ENCODE measurements around the gene ERICH6.
"Not testable (repeated sequence)": the region's sequence is repeated elsewhere in the genome, so short reads cannot be mapped to it uniquely, and the experiment has no call there.

ERICH6 gene

DNA sequence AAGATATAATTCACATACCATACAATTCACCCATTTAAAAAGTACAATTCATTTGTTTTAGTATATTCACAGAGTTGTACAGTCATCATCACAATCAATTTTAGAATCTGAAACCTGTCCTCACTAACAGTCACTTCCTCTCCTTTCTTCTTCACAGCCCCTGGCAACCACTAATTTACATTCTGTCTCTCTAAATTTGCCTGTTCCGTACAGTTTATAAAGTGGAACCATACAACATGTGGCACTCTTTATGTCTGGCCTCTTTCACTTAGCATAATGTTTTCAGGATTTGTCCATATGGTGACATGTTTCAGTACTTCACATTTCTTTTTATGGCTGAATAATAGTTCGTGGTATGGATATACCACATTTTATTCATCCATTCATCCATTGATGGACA, 22.7 kb downstream of the ERICH6 start:
- DNase-seq, result no peak

DNA sequence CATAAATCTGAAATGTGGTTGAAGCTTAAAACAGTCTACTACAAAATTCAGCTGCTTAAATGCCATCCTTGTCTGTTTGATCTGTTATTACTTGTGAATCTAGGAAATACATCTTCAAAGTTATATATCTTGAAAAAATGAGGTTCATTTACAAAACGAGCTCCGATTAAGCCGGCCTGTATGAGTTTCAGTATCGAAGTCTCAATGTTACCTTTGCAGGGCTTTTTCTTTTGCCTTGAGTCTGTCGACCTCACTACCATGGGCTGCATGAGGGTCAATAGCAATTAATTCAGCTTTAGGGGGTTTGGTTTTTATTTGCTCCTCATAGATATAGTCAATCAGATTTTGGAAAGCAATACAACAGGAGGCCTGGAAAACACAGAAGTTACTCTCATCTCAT, 23.2 kb downstream of the ERICH6 start:
- DNase-seq, result no peak

DNA sequence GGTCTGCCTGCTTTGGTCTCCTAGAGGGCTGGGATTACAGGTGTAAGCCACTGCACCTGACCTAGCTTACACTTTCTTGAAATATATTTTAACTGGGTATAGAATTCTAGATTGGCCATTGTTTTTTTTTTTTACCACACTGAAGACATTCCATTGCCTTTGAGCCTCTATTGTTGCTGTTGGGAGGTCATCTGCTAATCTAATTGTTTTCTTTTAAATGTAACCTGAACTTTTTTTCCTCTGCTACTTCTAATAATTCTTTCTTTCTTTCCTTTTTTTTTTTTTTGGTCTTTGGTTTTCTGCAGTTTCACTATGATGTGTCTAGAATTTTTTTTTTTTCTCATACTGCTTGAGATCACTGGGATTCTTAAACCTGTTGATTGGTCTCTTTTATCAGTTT, 28.1 kb downstream of the ERICH6 start:
- no peak for DNase-seq

DNA sequence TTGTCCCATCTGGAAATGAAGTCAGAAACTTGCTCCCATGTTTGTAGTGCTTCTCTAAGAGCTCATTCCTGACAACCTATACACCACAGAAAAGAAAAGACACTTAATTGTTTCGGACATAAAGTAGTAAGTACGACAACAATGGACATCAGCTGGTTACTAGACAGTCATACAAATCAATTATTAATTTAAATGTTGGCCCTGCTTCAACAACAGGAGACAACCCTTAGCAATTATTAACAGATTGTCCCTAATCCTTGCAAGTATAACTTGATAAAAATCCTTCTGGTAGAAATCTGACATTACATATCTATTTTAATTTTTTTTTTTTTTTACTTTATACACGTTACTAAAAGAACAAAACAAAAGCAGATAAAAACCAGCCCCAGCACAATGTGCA, 29.8 kb downstream of the ERICH6 start:
- no peak for DNase-seq

DNA sequence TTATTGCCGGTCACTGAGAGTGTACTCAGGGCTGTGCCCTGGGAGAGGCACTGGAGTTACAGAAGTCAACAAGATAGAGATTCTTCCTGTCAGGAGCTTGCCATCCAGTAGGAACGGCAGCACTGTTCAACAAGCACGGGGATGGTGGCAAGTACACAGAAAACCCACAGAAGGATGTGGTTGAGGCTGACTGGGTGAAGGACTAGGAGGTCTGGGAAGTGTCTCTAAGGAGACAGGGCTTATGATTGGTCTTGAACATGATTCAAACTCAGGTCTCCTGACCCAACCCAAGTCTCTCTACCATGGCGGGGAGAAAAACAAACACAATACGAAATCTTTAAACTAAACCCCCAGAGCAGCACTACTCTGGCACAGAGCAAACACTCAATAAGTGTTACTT, 37.6 kb downstream of the ERICH6 start:
- DNase-seq, result no peak

DNA sequence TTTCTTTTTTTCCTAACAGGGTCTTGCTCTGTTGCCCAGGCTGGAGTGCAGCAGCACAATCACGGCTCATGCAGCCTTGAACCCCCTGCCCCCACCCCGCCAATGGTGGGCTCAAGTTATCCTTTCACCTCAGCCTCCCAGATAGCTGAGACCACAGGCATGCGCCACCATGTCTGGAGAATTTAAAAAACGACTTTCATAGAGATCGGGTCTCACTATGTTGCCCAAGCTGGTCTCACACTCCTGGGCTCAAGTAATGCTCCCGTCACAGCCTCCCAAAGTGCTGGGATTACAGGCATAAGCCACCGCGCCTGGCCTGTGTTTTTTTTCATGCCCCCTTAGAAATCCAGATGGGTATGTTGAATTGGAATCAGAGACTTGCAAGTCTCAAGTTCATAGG, 40.3 kb downstream of the ERICH6 start:
- no peak for DNase-seq

DNA sequence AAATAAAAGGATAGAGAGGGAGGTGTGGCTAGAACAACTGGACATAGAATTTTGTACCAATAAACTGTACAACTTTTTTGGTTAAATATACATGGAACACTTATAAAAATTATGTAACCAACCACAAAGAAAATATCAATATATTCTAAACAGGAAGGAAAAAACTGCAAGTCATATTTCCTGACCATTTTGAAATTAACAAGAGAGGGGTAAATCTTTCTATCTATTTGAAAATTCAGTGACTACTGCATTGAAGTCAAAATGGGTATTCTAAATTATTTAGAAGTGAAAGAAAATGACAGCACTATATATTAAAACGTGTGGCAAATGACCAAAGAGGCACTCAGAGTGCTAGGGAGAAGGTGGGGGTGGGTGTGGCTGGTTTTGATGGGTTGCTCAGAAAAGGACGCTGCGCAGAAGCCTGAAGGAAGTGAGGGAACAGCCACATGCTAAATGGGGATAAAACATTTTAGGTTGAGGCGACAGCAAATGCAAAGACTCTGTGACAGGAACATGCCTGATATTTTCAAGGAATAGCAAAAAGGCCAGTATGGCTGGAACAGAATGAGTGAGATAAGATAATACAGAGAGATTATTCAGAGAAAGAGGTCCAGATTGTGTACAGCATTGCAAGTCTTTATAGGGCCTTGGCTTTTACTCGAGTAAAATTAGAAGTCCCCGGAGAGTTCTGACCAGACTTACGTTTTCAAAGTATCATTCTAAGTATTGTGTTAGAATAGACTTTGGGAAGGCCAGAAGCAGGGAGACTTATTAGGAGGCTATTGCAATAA, 41.1 kb downstream of the ERICH6 start:
- no peak for DNase-seq

DNA sequence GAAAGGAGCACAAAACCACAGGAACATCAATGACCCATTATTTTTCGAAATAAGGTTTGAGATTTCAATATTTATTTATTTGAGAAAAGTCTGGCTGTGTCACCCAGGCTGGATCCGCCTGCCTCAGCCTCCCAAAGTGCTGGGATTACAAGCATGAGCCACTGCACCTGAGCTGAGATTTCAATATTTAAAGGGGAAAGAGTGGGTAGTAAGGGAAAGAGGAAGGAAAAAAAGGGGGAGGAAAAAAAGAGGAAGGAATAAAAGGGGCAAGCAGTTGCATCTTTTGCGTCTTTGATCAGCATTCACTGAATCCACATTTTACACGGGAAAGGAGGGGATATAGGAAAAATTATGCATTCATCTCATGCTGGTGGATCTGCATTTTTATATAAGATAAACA, 47.4 kb downstream of the ERICH6 start:
- DNase-seq, result no peak

DNA sequence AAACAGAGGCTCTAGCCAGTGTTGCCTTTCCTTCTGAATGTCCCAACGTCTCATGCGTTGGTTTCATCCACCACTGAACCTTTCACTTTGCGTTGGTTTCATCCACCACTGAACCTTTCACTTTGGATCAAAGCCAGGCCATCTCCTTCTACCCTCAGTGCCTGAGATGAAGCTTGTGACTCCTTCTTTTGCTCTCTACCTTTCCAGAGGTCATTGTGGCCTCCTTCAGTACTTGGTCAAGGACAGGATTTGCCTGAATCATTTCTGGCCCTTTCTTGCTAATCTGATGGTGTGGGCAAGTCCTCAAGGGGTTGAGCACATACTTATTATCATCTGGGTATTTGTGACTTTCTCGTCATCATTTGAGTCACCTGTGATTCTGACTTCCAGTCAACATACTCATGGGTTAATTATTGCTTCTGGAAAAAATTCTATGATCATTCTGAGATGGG, 50.6 kb downstream of the ERICH6 start:
- no peak for DNase-seq

DNA sequence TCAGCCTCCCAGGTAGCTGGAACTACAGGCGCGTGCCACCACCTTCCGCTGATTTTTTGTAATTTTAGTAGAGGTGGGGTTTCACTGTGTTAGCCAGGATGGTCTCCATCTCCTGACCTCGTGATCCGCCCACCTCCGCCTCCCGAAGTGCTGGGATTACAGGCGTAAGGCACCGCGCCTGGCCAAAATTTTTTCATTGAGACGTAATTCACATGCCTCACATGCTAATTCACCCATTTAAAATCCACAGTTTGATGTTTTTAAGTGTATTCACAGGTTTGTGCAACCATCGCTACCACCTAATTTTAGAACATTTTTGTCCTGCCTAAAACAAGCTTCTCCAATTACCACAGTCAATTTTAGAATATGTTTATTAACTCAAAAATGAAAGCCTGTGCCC, 63.5 kb downstream of the ERICH6 start:
- no peak for DNase-seq

DNA sequence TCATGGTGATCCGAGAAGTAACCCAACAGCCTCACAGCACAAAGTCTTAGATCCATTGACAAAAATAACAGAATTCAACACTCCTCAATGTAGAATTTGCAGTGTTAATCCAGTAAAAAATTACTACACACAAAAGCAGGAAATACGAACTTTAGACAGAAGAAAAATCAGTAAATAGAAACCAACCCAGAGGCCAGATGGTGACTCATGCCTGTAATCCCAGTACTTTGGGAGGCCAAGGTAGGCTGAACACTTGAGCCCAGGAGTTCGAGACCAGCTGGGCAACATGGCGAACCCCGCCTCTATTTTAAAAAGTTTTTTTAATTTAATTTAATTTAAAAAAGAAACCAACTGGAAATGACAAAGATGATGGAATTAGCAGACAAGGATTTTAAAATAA, 64.5 kb downstream of the ERICH6 start:
- DNase-seq, result no peak

DNA sequence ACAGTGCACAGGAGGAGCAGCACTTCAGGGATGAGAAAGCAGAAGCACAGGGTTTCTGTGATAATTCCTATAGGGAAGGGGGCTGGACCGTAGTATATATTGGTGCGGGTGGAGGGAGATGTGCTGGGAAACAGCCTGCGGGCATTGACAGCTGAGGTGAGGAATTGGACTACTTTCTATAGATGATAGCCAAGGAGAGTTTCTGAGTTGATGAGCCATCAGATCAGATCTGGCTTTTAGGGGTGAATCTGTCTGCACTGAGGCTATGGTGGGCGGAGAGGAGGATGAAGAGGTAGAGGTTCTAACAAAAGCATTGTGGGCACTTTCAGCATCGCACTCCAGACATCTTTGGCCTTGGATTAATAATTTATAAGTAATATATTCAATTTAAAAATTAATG, 67.5 kb downstream of the ERICH6 start:
- no peak for DNase-seq

DNA sequence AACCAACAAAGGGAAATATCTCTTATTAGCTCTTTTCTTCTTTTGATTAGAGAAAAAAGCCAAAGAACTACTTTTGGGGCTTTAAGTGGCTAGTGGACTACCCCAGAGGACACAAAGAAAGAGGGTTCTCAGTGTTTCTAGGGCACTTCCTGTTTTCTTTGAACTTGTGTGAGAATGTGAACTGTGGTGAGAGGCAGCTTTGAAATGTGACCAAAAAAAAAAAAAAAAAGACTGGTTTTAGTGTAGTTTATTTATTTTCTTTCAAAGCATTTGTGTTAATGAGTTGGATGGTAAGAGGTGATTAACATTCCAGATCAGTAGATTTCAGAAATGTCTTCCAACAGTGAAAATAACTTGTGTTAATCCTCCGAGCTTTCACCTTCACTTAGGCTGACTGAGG, 68.2 kb downstream of the ERICH6 start:
- no peak for DNase-seq

DNA sequence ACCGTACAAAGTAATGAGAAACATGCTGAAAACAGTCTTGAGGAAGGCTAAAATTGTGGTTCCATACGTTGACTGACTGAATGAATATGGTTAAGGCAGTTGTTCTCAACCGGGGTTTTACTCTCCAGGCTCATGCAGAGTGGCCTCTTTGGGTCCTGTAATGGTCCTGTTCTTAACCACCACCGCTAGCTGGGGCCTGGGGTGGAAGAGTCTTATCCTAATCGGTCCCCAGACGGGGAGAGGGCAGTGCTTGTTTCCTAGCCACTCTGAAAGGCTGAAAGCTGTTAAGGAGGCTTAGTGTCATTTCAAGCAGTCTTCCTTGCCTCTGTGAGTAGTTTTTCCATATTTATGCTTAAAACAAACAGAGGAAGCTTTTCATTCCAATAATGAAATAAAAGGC, 68.6 kb downstream of the ERICH6 start:
- DNase-seq, result no peak

DNA sequence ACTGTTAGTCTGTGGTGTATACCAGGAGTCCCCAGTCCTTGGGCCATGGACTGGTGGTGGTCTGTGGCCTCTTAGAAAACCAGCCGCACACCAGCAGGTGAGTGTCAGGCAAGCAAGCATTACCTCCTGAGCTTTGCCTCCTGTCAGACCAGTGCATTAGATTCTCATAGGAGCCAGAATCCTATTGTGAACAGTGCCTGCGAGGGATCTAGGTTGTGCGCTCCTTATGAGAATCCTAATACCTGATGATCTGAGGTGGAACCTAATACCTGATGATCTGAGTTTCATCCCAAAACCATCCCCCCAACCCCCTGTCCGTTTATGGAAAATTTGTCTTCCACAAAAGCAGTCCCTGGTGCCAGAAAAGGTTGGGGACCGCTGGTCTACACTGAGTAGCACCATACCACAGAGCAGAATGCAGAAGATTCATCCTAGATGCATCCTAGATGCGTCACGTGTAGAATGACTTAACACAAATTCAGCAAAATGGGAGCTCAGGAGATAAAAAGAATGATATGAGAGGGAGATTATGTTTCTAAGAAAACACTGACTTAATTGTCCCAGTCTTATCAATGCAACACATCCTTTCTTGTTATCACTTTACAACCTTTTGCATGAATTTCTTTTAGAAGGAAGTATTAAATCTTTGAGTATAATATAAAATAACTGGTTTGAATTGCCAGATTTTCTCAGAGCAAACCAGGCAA, 72.1 kb downstream of the ERICH6 start:
- DNase-seq, result no peak

DNA sequence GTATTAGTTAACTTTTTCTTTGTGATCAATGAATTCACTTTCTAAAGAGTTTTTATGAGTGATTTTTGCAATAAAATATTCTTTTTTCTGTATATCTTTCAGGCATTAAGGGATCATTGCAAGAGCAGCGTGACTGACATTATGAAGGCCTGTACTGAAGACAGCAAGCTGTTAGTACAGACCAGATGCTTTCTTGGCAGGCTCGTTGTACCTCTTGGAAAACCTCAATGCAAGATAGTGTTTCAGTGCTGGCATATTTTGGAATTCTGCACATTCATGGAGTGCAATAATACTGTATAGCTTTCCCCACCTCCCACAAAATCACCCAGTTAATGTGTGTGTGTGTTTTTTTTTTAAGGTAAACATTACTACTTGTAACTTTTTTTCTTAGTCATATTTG, 76.2 kb downstream of the ERICH6 start:
- no peak for DNase-seq

DNA sequence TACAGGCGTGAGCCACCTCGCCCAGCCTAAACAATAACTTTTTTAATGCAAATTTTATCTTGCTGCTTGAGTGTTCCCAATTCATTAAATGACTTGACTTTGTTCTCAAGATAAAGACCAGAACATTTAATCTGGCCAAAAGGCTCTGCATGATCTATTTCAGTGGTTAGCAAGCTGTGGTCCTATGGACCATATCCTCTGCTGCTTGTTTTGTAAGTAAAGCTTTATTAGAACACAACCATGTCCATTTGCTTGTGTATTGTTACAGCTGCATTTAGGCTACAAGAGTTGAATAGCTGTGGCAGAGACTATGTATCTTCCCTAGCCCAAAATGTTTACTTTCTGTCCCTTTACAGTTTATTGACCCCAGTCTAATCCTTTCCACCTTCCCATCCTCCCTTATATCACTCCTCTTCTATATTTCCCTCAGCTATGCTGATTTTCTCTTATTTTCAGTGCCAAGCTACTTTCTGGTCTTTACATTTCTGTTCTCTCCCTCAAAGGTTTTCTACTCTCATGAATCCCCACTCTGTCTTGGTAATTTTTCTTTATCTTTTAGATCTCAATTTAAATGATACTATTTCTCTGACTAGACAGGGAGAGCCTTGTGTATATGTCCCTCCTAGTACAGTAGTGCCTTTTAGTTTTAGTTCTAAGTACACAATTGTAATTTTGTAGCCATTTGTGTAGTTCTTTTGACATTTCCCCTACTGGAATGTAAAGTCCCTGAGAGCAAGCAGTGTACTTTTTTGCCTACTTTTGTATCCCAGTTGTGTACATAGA, 77.4 kb downstream of the ERICH6 start:
- DNase-seq, result no peak

DNA sequence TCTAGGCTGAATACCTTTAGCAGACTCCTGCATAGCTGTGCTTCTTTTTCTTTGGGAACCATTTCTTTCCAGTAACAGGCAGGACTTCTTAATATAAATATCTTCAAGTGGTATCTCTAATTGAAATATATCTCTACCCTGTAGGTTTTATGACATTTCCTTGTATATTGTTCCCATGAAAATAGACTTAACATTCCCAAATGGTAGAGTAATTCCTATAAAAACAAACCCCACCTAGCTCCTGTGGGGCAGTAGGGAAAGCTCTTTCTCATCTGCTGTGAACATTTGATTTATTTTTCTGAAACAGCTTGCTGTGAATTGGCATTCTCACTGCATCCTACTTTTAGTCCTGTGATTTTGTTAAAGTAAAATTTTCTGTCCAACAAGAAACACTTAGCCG, 79.8 kb downstream of the ERICH6 start:
- DNase-seq, result no peak

DNA sequence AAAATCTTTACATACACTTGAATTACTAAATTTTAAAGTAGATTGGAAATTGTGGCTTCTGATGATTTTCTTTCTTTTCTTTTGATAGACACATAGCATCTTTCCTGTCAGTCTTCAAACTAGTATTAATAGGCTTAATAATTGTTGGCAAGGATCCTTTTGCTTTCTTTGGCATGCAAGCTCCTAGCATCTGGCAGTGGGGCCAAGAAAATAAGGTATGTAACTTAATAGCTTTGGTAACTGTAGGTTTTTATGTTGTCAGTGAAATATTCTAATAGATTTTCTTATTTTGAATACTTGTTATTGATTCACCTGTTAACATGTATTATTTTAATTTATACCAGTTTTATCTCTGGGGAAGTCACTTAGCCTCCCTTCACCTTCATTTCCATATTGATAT, 80.8 kb downstream of the ERICH6 start:
- not testable (repeated sequence) for DNase-seq

DNA sequence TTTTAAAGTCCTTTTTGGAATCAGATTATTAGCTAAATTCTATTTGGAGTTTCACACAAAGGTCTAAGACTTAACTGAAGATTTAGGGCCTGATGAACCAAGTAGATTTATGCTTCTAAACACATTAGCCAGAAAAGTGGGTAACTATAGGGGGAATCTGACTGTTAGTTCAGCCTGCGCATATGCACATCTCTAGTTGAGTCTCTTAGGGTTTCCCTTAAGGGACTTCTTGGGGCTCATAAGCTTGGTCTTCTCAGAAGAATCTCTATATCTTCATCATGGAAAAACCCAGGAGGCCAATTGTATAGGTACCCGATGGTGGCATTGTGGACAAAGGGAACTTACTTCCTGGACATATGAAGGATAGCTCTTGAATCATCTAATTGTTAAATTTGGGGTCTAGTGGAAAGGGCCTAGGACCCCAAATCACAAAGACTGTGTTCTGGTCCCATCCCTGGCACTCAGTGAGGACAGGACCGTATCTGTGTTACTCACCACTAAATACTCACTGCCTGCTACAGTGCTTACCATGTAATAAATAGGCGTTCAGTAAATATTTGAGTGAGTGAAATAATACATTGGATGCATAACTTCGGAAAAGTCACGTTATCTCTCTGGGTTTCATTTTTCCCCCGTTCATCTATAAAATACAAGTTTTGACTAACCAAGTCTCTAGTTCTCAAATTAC, 83.6 kb downstream of the ERICH6 start:
- no peak for DNase-seq

DNA sequence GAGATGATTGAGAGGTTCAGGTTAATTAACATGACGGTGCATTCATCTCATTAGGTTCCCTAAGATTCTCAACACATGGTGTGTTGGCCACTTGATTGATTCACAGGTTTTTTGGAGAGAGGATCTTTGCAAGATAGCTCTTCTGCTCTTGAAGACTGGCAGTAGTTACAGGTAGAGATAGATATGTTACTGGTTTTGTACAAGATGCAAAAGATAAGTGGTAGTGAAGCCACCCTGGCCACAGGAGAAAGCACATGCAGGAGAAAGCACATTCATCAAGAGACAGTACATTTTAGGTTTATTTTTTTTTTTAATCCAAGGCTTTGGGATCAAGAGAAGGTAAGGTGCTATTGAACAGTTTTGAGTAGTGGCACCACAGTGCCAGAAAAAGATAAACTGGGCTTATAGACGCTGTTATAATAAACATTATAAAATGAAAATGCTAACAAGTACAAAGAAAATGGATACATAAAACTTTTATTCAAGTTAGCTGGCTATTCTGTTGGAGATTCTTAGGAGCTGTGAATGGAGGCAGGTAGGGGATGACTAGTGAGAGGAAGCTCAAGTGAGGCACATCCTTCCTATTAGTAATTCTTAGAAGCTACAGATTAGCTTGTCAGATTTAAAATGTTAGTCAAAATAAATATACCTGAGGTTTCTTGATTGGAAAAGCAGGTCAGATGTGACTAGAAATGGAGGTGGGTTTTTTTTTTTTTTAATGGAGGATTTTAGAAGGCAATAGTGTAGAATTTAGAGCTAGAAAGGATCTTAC, 89.8 kb downstream of the ERICH6 start:
- no peak for DNase-seq

DNA sequence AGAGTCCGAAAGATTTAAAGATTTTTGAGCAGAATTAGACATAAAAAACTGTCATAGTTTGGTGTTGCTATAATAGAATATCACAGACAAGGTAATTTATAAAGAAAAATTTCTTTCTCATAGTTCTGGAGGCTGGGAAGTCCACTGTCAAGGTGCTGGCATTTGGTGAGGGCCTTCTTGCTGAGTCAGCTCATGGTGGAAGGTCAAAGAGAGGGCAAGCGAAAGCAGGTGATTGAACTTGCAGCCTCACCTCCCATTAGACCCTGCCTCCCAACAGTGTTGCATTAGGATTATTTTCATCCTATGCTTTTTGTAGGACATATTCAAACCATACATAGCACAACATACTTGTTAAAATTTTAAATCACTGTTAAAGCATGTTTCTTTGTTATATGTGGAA, 90.7 kb downstream of the ERICH6 start:
- DNase-seq, result no peak
